A549 (cell line): ENCODE results near the gene MYH15. TPM values are rescaled to one million over a fixed set of nuclear protein-coding genes. Genes with fewer than 3 reads are reported as not detected.

Experiments used
- ATAC-seq, 2 experiments: fragments of 200-7000 bp in 1 of 2; fragments of >200 bp in 1 of 2; cut with Nextera tagmentation in 1 of 2; cut with Tn5 transposase in 1 of 2; 3 replicates each; pipeline versions ENCODE4 v1.8.0 to v1.9.1; 2018 to 2020; ENCODE audit warnings: mild to moderate bottlenecking in 1 of 2, moderate library complexity in 1 of 2
- CTCF ChIA-PET: fragments of 300-600 bp; sonication (Branson Sonifier 250); formaldehyde crosslinking; extraction: SDS; loops from one replicate; lab custom pipeline; 2021; ENCODE audit warnings: antibody characterized with exemption, inconsistent platforms; lab: Yijun Ruan, JAX
- POLR2A ChIA-PET: fragments of 350-600 bp; formaldehyde crosslinking; extraction: SDS; loops from one replicate; lab custom pipeline; 2021; ENCODE audit warnings: antibody characterized with exemption, inconsistent platforms; lab: Yijun Ruan, JAX
- DNase-seq, 2 experiments: peaks; one replicate each; pipeline versions ENCODE4 v3.0.0 to v3.0.0-alpha.2; 2011 to 2016; ENCODE audit warnings: low read depth in 1 of 2, low spot score in 1 of 2
- FAIRE-seq: peaks from 2 replicates; lab custom pipeline; 2011; peaks lifted over from hg19 to GRCh38; lab: Jason Lieb, UNC
- H3K27ac ChIP-seq, 2 experiments: fragments of >200 bp; sonication (Bioruptor Twin); formaldehyde crosslinking; 3 replicates each; pipeline ENCODE4 v1.5.1; 2016 to 2017
- H3K4me1 ChIP-seq: fragments of >200 bp; sonication (Bioruptor Twin); formaldehyde crosslinking; 3 replicates; pipeline ENCODE4 v1.6.1; 2016
- H3K4me2 ChIP-seq: fragments of >200 bp; sonication (Bioruptor Twin); formaldehyde crosslinking; 3 replicates; pipeline ENCODE4 v1.6.1; 2016
- H3K4me3 ChIP-seq: fragments of >200 bp; sonication (Bioruptor Twin); formaldehyde crosslinking; 3 replicates; pipeline ENCODE4 v1.5.1; 2016
- H3K9me3 ChIP-seq: fragments of >200 bp; sonication (Bioruptor Twin); formaldehyde crosslinking; 3 replicates; pipeline ENCODE4 v1.6.1; 2016
- BHLHE40 ChIP-seq: IDR thresholded peaks from 2 replicates; pipeline ENCODE4 v1.6.1; 2012; ENCODE audit warnings: low read depth, low read length, inconsistent platforms
- CHD2 ChIP-seq: fragments of 150-350 bp; IDR thresholded peaks from 2 replicates; pipeline ENCODE4 v1.6.1; 2014; ENCODE audit warnings: low read length; ENCODE audit not compliant: partially characterized antibody
- EHMT2 ChIP-seq: fragments of 200-600 bp; sonication (generic); IDR thresholded peaks from 2 replicates; pipeline ENCODE4 v1.6.1; 2016; ENCODE audit warnings: antibody characterized with exemption, low read depth, mild to moderate bottlenecking, moderate library complexity
- EP300 ChIP-seq, 2 experiments: fragments of >200 bp; sonication (Bioruptor Twin); formaldehyde crosslinking; IDR thresholded peaks; 2 replicates in 1 of 2; 3 replicates in 1 of 2; pipeline ENCODE4 v1.6.1; 2016 to 2017
- ESRRA ChIP-seq: fragments of 150-350 bp; IDR thresholded peaks from 2 replicates; pipeline ENCODE4 v1.6.1; 2014; ENCODE audit warnings: mild to moderate bottlenecking, low read length, borderline replicate concordance
- FOSB ChIP-seq: fragments of 250-450 bp; sonication (Bioruptor Pico); IDR thresholded peaks from 2 replicates; pipeline ENCODE4 v1.5.0; 2020; ENCODE audit warnings: mild to moderate bottlenecking, moderate library complexity
- FOSL2 ChIP-seq, 2 experiments: fragments of 450-650 bp in 1 of 2; fragments of >200 bp in 1 of 2; sonication (Bioruptor Twin) in 1 of 2; formaldehyde crosslinking; IDR thresholded peaks; 2 replicates each; pipeline versions ENCODE4 v1.5.0 to v1.6.1; 2016 to 2020; ENCODE audit warnings: mild to moderate bottlenecking in 1 of 2, moderate library complexity in 1 of 2
- HOXA7 ChIP-seq: fragments of 250-450 bp; sonication (Bioruptor Pico); IDR thresholded peaks from 2 replicates; pipeline ENCODE4 v1.5.0; 2020; ENCODE audit warnings: mild to moderate bottlenecking, moderate library complexity
- HOXB13 ChIP-seq: fragments of 250-450 bp; sonication (Bioruptor Pico); IDR thresholded peaks from 2 replicates; pipeline ENCODE4 v1.5.0; 2020; ENCODE audit warnings: low read depth, mild to moderate bottlenecking, moderate library complexity
- HOXB5 ChIP-seq: fragments of 250-450 bp; sonication (Bioruptor Pico); IDR thresholded peaks from 2 replicates; pipeline ENCODE4 v1.5.0; 2020; ENCODE audit warnings: mild to moderate bottlenecking, moderate library complexity
- KDM1A ChIP-seq: fragments of 200-600 bp; sonication (generic); IDR thresholded peaks from 2 replicates; pipeline ENCODE4 v1.6.1; 2016; ENCODE audit warnings: low read depth, mild to moderate bottlenecking
- KDM5A ChIP-seq: fragments of 200-600 bp; sonication (generic); IDR thresholded peaks from 2 replicates; pipeline ENCODE4 v1.6.1; 2016; ENCODE audit warnings: antibody characterized with exemption, mild to moderate bottlenecking
- MAFK ChIP-seq: fragments of 450-650 bp; IDR thresholded peaks from 2 replicates; pipeline ENCODE4 v1.6.1; 2014; ENCODE audit not compliant: partially characterized antibody
- MAZ ChIP-seq: fragments of 150-350 bp; IDR thresholded peaks from 2 replicates; pipeline ENCODE4 v1.6.1; 2014; ENCODE audit warnings: antibody characterized with exemption, low read depth, low read length, borderline replicate concordance
- POLR2A ChIP-seq: IDR thresholded peaks from 2 replicates; pipeline ENCODE4 v1.6.1; 2012; ENCODE audit warnings: mild to moderate bottlenecking, low read length
- POLR2AphosphoS2 ChIP-seq: conservative IDR thresholded peaks from 2 replicates; pipeline ENCODE4 v1.6.1; 2012; ENCODE audit warnings: low read length, improper control_type of control experiment, inconsistent platforms
- RAD21 ChIP-seq, 2 experiments: fragments of >200 bp in 1 of 2; sonication (Bioruptor Twin) in 1 of 2; formaldehyde crosslinking in 1 of 2; IDR thresholded peaks in 1 of 2; conservative IDR thresholded peaks in 1 of 2; 2 replicates in 1 of 2; 3 replicates in 1 of 2; pipeline ENCODE4 v1.6.1; 2012 to 2018; ENCODE audit warnings: inconsistent platforms in 1 of 2
- RFX5 ChIP-seq: fragments of 450-650 bp; IDR thresholded peaks from 2 replicates; pipeline ENCODE4 v1.7.1; 2014; ENCODE audit warnings: antibody characterized with exemption, mild to moderate bottlenecking, moderate library complexity
- RNF2 ChIP-seq: fragments of 200-600 bp; sonication (generic); IDR thresholded peaks from 2 replicates; pipeline ENCODE4 v1.6.1; 2016; ENCODE audit warnings: low read depth, mild to moderate bottlenecking, antibody characterized with exemption, moderate library complexity, borderline replicate concordance
- TP53 ChIP-seq: fragments of 250-450 bp; sonication (Bioruptor Pico); IDR thresholded peaks from 2 replicates; pipeline ENCODE4 v1.5.0; 2021; ENCODE audit warnings: mild to moderate bottlenecking, moderate library complexity
- ZFP36 ChIP-seq: fragments of 450-650 bp; IDR thresholded peaks from 2 replicates; pipeline ENCODE4 v1.6.1; 2014; ENCODE audit warnings: borderline replicate concordance; ENCODE audit not compliant: partially characterized antibody
- ZNF302 ChIP-seq: fragments of 250-450 bp; sonication (Bioruptor Pico); IDR thresholded peaks from 2 replicates; pipeline ENCODE4 v1.9.0; 2021; ENCODE audit warnings: inconsistent platforms, mild to moderate bottlenecking, moderate library complexity
- WGBS: methylation state at CpG from one replicate; pipeline ENCODE4 v1.1.6; 2017; ENCODE audit errors: missing lambda C conversion rate; 5-methylcytosine and 5-hydroxymethylcytosine counted together
- polyA plus RNA-seq, 4 experiments: library from polyadenylated mRNA; depleted of rRNA in 3 of 4; stranded (reverse); fragments of >200 nt; fragmentation: RNase III in 1 of 4; extraction: RNeasy Plus Mini Kit Qiagen cat#74134 plus additional on column Dnase treatment in 1 of 4; gene quantifications; 2 replicates in 3 of 4; 3 replicates in 1 of 4; pipeline ENCODE4 v1.2.3, GENCODE V29; 2011 to 2017
- TF ChIP-seq, protein P1 (sequence below): fragments of >200 bp; sonication (Bioruptor Twin); formaldehyde crosslinking; IDR thresholded peaks from 2 replicates; pipeline ENCODE4 v1.6.1; 2016
- TF ChIP-seq, protein P2 (sequence below): IDR thresholded peaks from 2 replicates; pipeline ENCODE4 v1.6.1; 2012
- TF ChIP-seq, protein P3 (sequence below): fragments of >200 bp; sonication (Bioruptor Twin); formaldehyde crosslinking; IDR thresholded peaks from 3 replicates; pipeline ENCODE4 v1.5.1; 2016
- TF ChIP-seq, protein P4 (sequence below): fragments of 150-350 bp; IDR thresholded peaks from 2 replicates; pipeline ENCODE4 v1.6.1; 2014; ENCODE audit warnings: low read depth, mild to moderate bottlenecking, low read length
- TF ChIP-seq, protein P5 (sequence below): fragments of 250-450 bp; sonication (Bioruptor Pico); IDR thresholded peaks from 2 replicates; pipeline ENCODE4 v1.5.0; 2021; ENCODE audit warnings: mild to moderate bottlenecking, moderate library complexity, borderline replicate concordance

Gene MYH15
- polyA plus RNA-seq, 2 of the 4 experiments (the other 2 are of a cell fraction), result 0.39 to 1.7 TPM

DNA sequence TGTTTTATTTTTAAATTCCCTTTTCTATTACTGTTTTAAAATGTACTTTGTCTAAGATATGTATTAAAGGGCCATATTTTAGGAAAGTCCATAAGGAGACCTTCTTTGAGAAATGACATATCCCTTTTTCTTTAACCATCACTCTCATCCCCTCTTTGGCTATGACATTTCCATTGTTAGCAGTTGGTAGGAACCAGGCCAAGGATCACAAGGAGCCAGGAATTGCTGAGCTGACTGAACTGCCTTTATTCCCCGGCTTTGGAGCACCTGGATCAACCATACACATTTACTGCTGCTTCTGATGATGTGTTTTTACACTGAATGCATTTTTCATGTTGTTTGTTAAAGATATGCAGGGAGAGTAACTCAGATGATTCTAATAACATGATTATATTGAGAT lies 134.4 kb downstream of the MYH15 start:
- WGBS, result 13% methylated on average over 1 of the region's 1 CpG
- ATAC-seq, result no peak

DNA sequence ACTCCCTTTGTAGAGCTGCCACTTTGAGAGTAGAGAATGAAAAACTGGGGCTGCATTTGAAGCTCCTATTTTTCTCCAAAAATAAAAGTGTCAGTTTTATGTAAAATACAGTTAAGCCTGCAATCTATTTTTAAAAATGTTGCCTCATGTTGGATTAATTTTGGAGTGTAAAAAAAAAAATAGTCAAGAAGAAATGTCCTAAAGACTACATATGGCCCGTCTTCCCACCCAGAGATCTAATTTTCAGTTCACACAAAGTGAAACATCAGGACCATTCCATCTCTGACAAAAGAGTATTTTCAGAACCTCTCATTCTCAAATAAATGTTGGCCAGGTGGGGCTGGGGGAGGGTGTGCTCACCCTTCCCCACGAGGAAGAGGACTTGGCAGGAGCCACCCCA lies 151.4 kb downstream of the MYH15 start:
- no peak for DNase-seq
- Histone ChIP-seq H3K4me2 (no peak overlapping the region), H3K9me3 (no peaks in the 10 kb centered on the region), H3K4me1 (no peaks in the 10 kb centered on the region), H3K27ac (no peak overlapping the region), H3K4me3 (no peak overlapping the region)
- no peak for ATAC-seq
- no peak for TF ChIP-seq TP53 (CRISPR knock-in tag)
- TF ChIP-seq HOXA7 (CRISPR knock-in tag), result no peak
- no peak for TF ChIP-seq MAZ
- no peak for TF ChIP-seq KDM5A
- TF ChIP-seq, protein P1, sequence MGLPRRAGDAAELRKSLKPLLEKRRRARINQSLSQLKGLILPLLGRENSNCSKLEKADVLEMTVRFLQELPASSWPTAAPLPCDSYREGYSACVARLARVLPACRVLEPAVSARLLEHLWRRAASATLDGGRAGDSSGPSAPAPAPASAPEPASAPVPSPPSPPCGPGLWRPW, result no peak
- no peak for FAIRE-seq
- ChIA-PET POLR2A (no interaction called here), CTCF (no interaction called here)
- 13% methylated on average over 2 of the region's 2 CpGs for WGBS

More for the DNA sequence above, 134.4 kb downstream of the MYH15 start:
- ChIA-PET CTCF (interaction anchor here (0.7 kb wide), 1 partner anchor 29 kb away, joined by 4 read pairs; no protein-coding TSS in a partner anchor), POLR2A (no interaction called here)
- no peaks in the 10 kb centered on the region for H3K9me3 ChIP-seq
- TF ChIP-seq ZFP36 (no peak), FOSL2 (IDR thresholded peaks at IDR 0.05) (no peak), FOSL2 (CRISPR knock-in tag; IDR thresholded peaks at IDR 0.05) (no peak), POLR2A (no peak), HOXB13 (CRISPR knock-in tag) (no peak), MAZ (no peak), BHLHE40 (no peak), CHD2 (no peak), RFX5 (no peak), MAFK (no peak), HOXB5 (CRISPR knock-in tag) (no peak), EP300 (IDR thresholded peaks at IDR 0.05) (no peak), KDM1A (no peak), RAD21 (conservative IDR thresholded peaks at IDR 0.05 in 1 of 2, IDR thresholded peaks at IDR 0.05 in 1 of 2) (no peak), ZNF302 (CRISPR knock-in tag) (no peak), ESRRA (no peak), FOSB (CRISPR knock-in tag) (no peak), EHMT2 (no peak)
- TF ChIP-seq, protein P1, result no peak
- TF ChIP-seq, protein P2, sequence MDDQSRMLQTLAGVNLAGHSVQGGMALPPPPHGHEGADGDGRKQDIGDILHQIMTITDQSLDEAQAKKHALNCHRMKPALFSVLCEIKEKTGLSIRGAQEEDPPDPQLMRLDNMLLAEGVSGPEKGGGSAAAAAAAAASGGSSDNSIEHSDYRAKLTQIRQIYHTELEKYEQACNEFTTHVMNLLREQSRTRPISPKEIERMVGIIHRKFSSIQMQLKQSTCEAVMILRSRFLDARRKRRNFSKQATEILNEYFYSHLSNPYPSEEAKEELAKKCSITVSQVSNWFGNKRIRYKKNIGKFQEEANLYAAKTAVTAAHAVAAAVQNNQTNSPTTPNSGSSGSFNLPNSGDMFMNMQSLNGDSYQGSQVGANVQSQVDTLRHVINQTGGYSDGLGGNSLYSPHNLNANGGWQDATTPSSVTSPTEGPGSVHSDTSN, result no peak
- H3K4me2 ChIP-seq, result no peak overlapping the region
- H3K4me3 ChIP-seq, result no peak overlapping the region
- no peak for DNase-seq
- no peaks in the 10 kb centered on the region for H3K4me1 ChIP-seq
- no peak overlapping the region for H3K27ac ChIP-seq
- FAIRE-seq, result no peak

DNA sequence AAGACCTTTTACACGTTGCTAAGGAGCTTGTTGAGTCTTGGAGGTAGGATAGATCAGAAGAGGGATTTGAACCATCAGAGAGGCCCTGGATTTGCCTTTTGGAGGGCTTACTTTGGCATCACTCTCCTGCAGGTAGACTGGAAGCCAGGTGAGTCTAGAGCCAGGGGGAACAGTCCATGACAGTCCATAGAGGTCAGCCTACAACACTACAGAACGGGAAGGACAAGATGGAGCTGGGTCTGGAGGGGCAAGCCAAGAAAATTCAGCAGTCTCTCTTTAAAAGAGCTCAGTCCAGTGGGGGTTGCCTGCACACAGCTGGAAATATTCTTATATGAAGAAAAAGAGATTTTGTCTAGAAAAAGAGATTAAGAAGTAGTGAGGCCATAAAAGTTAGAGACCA lies 153.4 kb downstream of the MYH15 start:
- H3K9me3 ChIP-seq, result no peaks in the 10 kb centered on the region
- FAIRE-seq (no peak), DNase-seq (no peak), ATAC-seq (no peak)
- no peak overlapping the region for H3K4me2 ChIP-seq
- WGBS, result 5% methylated on average over 2 of the region's 2 CpGs
- H3K4me3 ChIP-seq, result no peak overlapping the region
- H3K4me1 ChIP-seq, result no peaks in the 10 kb centered on the region
- ChIA-PET POLR2A (no interaction called here), CTCF (no interaction called here)
- H3K27ac ChIP-seq, result no peak overlapping the region
- no peak for TF ChIP-seq KDM5A
- no peak for TF ChIP-seq POLR2AphosphoS2
- no peak for TF ChIP-seq TP53 (CRISPR knock-in tag)
- TF ChIP-seq MAZ, result no peak
- TF ChIP-seq BHLHE40, result no peak
- no peak for TF ChIP-seq RNF2
- no peak for TF ChIP-seq POLR2A
- TF ChIP-seq, protein P3, sequence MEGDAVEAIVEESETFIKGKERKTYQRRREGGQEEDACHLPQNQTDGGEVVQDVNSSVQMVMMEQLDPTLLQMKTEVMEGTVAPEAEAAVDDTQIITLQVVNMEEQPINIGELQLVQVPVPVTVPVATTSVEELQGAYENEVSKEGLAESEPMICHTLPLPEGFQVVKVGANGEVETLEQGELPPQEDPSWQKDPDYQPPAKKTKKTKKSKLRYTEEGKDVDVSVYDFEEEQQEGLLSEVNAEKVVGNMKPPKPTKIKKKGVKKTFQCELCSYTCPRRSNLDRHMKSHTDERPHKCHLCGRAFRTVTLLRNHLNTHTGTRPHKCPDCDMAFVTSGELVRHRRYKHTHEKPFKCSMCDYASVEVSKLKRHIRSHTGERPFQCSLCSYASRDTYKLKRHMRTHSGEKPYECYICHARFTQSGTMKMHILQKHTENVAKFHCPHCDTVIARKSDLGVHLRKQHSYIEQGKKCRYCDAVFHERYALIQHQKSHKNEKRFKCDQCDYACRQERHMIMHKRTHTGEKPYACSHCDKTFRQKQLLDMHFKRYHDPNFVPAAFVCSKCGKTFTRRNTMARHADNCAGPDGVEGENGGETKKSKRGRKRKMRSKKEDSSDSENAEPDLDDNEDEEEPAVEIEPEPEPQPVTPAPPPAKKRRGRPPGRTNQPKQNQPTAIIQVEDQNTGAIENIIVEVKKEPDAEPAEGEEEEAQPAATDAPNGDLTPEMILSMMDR, result no peak
- TF ChIP-seq, protein P4, sequence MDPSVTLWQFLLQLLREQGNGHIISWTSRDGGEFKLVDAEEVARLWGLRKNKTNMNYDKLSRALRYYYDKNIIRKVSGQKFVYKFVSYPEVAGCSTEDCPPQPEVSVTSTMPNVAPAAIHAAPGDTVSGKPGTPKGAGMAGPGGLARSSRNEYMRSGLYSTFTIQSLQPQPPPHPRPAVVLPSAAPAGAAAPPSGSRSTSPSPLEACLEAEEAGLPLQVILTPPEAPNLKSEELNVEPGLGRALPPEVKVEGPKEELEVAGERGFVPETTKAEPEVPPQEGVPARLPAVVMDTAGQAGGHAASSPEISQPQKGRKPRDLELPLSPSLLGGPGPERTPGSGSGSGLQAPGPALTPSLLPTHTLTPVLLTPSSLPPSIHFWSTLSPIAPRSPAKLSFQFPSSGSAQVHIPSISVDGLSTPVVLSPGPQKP, result no peak
- TF ChIP-seq, protein P5, sequence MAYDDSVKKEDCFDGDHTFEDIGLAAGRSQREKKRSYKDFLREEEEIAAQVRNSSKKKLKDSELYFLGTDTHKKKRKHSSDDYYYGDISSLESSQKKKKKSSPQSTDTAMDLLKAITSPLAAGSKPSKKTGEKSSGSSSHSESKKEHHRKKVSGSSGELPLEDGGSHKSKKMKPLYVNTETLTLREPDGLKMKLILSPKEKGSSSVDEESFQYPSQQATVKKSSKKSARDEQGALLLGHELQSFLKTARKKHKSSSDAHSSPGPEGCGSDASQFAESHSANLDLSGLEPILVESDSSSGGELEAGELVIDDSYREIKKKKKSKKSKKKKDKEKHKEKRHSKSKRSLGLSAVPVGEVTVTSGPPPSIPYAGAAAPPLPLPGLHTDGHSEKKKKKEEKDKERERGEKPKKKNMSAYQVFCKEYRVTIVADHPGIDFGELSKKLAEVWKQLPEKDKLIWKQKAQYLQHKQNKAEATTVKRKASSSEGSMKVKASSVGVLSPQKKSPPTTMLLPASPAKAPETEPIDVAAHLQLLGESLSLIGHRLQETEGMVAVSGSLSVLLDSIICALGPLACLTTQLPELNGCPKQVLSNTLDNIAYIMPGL, result no peak
- TF ChIP-seq, protein P1, result no peak
- no peak for TF ChIP-seq KDM1A
